ENCODE data around the gene FUT3.

FUT3 gene

GRCh38 chr19:5795382-5795919, 55.8 kb downstream of the FUT3 start:
- Histone ChIP-seq H3K9ac (ENCODE audit: low read length) (no peak overlapping the region), H4K20me1 (ENCODE audit: insufficient read depth, low read length) (no peaks in the 10 kb centered on the region), H3K27ac (ENCODE audit: low read length) (no peak overlapping the region), H3K79me2 (ENCODE audit: low read length) (no peaks in the 10 kb centered on the region), H3K4me1 (ENCODE audit: low read length) (peaks cover 3% of the 10 kb centered on the region; the same call in 1 of the 2 replicates), H3K9me3 (ENCODE audit: insufficient read depth, low read length) (no peaks in the 10 kb centered on the region), H3K27me3 (ENCODE audit: low read depth, low read length) (no peaks in the 10 kb centered on the region), H2AFZ (ENCODE audit: low read depth, low read length) (no peak overlapping the region), H3K4me2 (ENCODE audit: low read length) (no peak overlapping the region), H3K4me3 (ENCODE audit: low read length) (no peak overlapping the region), H3K36me3 (replicated peaks; ENCODE audit: low read depth, low read length) (no peaks in the 10 kb centered on the region)
- TF ChIP-seq, protein P1, sequence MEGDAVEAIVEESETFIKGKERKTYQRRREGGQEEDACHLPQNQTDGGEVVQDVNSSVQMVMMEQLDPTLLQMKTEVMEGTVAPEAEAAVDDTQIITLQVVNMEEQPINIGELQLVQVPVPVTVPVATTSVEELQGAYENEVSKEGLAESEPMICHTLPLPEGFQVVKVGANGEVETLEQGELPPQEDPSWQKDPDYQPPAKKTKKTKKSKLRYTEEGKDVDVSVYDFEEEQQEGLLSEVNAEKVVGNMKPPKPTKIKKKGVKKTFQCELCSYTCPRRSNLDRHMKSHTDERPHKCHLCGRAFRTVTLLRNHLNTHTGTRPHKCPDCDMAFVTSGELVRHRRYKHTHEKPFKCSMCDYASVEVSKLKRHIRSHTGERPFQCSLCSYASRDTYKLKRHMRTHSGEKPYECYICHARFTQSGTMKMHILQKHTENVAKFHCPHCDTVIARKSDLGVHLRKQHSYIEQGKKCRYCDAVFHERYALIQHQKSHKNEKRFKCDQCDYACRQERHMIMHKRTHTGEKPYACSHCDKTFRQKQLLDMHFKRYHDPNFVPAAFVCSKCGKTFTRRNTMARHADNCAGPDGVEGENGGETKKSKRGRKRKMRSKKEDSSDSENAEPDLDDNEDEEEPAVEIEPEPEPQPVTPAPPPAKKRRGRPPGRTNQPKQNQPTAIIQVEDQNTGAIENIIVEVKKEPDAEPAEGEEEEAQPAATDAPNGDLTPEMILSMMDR (IDR thresholded peaks at IDR 0.05; ENCODE audit: low read depth, low read length): no peak
- TF ChIP-seq EZH2phosphoT487 (IDR thresholded peaks at IDR 0.05; ENCODE audit: low read depth): no peak

DNA sequence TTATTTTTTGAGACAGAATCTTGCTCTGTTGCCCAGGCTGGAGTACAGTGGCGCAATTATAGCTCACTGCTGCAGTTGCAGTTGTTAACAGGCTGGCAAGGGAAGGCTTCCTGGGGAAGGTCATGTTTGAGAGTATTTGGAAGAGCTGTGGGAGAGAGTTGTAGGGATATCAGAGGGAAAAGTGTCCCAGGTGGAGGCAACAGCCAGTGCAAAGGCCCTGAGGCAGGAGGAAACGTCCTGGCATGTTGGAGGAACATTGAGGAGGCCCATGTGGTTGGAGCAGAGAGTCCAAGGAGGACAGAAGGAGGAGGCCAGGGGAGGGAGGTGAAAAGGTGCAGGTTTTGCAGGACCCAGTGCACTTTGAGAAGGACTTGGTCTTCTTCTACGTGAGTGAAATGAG, 58.1 kb downstream of the FUT3 start:
- TF ChIP-seq, protein P1 (IDR thresholded peaks at IDR 0.05; ENCODE audit: low read depth, low read length): no peak
- no peak for TF ChIP-seq EZH2phosphoT487 (IDR thresholded peaks at IDR 0.05; ENCODE audit: low read depth)

More for the DNA sequence above, 58.1 kb downstream of the FUT3 start:
- Histone ChIP-seq H3K27ac (ENCODE audit: low read length) (no peak overlapping the region), H3K27me3 (ENCODE audit: low read depth, low read length) (no peaks in the 10 kb centered on the region), H2AFZ (ENCODE audit: low read depth, low read length) (no peak overlapping the region), H3K4me1 (ENCODE audit: low read length) (peaks cover 9% of the 10 kb centered on the region), H3K9ac (ENCODE audit: low read length) (no peak overlapping the region), H3K4me3 (ENCODE audit: low read length) (no peak overlapping the region), H4K20me1 (ENCODE audit: insufficient read depth, low read length) (0 out of 2 replicates have a peak, but pooled peaks cover 3% of the 10 kb centered on the region), H3K36me3 (replicated peaks; ENCODE audit: low read depth, low read length) (peaks cover 16% of the 10 kb centered on the region), H3K9me3 (ENCODE audit: insufficient read depth, low read length) (no peaks in the 10 kb centered on the region), H3K4me2 (ENCODE audit: low read length) (no peak overlapping the region), H3K79me2 (ENCODE audit: low read length) (peaks cover 16% of the 10 kb centered on the region)

Data from OCI-LY3 (cell line).